ENCODE measurements around the gene STARD3NL.

DNA sequence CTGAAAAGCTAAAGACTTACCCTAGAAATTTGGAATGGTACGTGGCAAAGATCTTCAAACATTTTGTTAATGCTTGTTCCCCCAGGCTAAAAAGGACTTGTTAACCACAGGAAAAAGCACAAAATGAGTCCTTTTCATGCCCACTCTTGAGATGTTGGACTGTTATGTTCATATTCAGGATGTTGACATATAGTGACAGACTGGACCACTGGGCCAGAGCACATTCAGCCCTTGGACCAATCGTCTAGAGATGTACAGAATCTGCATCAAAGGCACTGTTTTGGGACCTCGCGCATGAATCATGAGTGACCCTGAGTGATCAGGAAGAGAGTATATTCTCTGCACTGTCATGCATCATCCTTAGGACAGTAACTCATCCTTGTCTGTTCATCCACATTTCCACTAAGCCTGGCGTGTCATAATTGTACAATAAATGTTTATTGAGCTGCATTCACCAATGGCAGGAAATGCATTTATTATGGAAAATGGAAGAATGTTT is 70.1 kb downstream of the STARD3NL start:
- no peak for TF ChIP-seq POLR2AphosphoS5 (IDR thresholded peaks at IDR 0.05; ENCODE audit: low read depth, low read length)
- TF ChIP-seq POLR2A (IDR thresholded peaks at IDR 0.05; ENCODE audit: low read depth, low read length) = no peak
- no peak for TF ChIP-seq SPI1 (IDR thresholded peaks at IDR 0.05; ENCODE audit: low read depth, low read length)
- no peak for TF ChIP-seq TAF1 (IDR thresholded peaks at IDR 0.05; ENCODE audit: low read depth, low read length)
- TF ChIP-seq PAX5 (IDR thresholded peaks at IDR 0.05; ENCODE audit: insufficient read depth, low read length, severe bottlenecking) = no peak
- TF ChIP-seq POU2F2 (IDR thresholded peaks at IDR 0.05; ENCODE audit: low read depth, low read length) = no peak
